HG03097 (cell line): ENCODE results near the gene MYNN.

Source experiments
- ATAC-seq: cut with Tn5 transposase; IDR thresholded peaks from one replicate; pipeline ENCODE4 v1.9.1; 2021; ENCODE audit not compliant: unreplicated experiment, low FRiP score

The MYNN gene

GRCh38 chr3:169822983-169823382 is 49.8 kb downstream of the MYNN start:
- ATAC-seq: no peak

- ATAC-seq: no peak
Observed at GRCh38 chr3:169825316-169825715, 52.1 kb downstream of the MYNN start.

- ATAC-seq: no peak
Observed at GRCh38 chr3:169827712-169828111, 54.5 kb downstream of the MYNN start.

- ATAC-seq: no peak
Observed at GRCh38 chr3:169835533-169835932, 62.3 kb downstream of the MYNN start.

- ATAC-seq: no peak
Observed at GRCh38 chr3:169836078-169836941, 63.1 kb downstream of the MYNN start.

- no peak for ATAC-seq
Observed at GRCh38 chr3:169836942-169837275, 63.7 kb downstream of the MYNN start.

GRCh38 chr3:169838511-169839030 is 65.4 kb downstream of the MYNN start:
- ATAC-seq: no peak
